Effector CD8-positive, alpha-beta T cell (primary cell): Measurements from ENCODE around the gene KLHL12.

ENCODE experiments used
- DNase-seq: peaks from one replicate; lab custom pipeline; 2025; lab: John Stamatoyannopoulos, UW

The KLHL12 gene

DNA sequence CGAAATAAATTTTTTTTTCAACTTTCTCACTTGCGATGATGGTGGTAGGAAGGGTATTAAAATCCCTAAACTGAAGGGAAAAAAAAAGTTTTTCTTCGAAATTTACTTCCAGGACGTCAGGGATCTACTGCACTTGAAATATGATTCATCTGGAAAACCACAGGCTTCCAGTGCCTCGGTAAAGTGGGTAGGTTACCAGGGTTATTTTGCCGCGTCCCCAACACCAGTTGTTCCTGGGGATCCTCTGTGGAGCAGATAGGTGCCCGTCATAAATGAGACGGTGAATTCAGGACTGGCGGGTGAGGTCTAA lies 38.9 kb downstream of the KLHL12 start:
- no peak for DNase-seq

DNA sequence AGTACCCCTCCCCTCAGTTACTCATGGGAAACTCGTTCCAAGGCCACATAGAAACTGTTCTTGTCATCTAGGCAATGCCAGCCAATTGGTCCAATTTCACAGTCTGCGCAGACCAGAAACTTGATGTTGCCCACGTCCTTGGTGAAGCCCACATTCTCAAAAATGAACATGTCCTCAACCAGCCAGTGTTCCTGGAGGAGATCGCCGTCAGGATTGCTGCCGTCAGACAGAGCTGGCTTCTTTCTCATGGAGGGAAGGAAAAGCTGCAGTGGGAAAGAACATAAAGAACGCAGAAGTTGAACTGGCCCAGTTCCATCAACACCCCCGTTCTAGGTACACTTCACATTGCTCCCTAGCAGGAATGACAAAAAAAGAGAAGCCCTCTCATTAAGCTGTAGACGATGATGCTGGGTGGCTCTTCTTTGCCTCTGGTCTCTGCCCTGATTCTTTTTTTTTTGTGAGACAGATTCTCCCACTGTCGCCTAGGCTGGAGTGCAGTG lies 46.0 kb downstream of the KLHL12 start:
- no peak for DNase-seq

DNA sequence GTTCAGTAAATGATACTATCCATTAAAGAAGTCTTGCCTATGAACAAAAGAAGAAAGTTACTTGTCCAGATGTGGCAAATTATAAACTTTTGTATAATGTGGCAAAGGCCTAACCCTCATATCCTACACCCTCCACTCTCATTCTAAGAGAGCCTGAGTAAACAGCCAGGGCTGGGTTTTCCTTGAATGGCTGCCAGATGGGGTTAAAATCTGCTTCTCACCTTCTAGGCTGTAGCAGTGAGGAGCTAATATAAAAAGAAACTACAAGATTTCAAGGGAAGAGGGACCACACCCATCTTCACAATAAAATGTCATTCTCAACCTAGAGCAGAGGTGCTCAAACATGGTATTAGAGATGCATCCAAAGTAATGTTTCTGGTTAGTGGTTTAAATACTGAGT lies 47.0 kb downstream of the KLHL12 start:
- DNase-seq: no peak

DNA sequence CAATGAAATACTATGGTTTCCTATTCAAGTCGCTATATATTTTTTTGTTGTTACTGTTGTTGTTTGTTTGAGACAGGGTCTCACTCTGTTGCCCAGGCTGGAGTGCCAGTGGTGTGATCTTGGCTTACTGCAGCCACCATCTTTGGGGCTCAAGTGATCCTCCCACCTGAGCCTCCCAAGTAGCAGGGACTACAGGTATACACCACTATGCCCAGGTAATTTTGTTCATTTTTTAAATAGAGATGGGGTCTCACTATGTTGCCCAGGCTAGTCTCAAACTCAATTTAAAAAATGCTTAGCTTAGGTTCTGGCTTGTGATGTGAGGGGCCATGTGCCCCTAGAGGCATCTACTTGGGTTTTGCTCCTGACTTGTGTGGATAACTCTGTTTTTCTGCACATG lies 47.9 kb downstream of the KLHL12 start:
- no peak for DNase-seq

DNA sequence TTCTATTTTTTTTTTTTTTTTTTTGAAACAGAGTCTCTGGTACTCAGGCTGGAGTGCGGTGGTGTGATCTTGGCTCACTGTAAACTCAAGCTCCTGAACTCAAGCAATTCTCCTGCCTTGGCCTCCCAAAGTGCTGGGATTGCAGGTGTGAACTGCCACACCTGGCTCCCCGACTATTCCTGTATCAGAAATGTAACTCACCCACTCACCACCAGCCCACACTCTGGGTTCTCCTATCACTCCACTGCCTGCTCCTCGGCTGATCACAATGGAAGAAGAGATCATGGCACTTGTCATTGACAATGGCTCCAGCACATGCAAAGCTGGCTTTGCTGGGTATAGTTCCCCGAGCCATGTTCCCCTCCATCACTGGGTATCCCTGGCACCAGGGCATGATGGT lies 54.0 kb downstream of the KLHL12 start:
- DNase-seq: no peak

DNA sequence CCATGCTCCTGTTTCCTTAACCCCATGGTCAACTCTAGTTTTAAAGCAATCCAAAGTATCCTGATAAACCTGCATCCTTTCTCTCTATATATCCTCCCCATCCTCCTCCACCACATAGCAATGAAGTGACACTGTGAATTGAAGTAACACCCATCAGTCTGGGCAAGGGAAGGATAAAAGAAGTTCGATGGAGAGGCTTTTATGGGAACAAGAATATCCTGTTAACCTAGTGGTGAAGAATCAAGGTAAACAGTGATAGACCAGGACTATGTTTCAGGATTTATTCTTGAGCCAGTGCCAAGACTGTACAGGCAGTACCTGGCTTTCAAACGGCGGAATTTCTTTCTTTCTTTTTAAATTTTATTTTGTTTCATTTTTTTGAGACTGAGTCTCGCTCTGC lies 55.7 kb downstream of the KLHL12 start:
- DNase-seq: no peak

DNA sequence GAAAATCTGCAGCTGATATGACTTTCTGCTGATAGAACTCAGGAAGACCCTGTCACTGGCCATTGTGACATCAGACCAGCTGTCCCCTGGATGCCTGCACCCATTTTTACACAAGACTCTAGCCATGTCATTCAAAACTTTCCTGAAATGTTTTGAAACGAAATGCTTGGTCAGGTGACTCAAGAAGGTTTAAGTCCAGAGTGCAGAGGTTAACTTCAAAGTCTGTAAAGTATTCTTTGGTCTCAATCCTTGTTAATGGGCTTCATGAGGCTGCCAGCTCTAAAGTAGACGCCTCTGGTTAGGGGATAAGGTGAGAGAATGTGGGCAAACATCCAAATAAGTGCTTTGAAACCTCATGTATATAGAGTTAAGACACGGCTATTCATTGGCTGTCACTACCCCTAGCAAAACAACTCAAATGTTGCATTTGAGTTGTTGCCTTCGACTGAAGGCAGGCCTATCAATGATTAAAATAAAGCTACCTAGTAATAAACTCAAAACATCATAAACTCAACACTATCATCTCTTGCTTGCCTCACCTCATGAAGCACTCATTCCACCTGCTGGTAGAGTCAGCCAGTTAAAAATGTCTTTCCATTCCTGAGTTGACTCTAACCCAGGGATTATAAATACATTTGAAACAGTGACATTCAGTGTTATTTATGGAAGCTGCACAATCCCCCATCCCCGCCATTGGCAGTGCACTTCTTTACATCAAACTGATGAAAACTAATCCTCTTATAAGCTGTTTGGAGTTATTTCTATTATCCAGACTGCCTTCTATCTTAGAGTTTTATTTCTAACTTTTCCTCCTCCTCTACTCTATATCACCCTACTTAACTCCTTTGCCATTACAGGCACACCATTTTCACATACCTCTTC lies 64.1 kb downstream of the KLHL12 start:
- DNase-seq: no peak

DNA sequence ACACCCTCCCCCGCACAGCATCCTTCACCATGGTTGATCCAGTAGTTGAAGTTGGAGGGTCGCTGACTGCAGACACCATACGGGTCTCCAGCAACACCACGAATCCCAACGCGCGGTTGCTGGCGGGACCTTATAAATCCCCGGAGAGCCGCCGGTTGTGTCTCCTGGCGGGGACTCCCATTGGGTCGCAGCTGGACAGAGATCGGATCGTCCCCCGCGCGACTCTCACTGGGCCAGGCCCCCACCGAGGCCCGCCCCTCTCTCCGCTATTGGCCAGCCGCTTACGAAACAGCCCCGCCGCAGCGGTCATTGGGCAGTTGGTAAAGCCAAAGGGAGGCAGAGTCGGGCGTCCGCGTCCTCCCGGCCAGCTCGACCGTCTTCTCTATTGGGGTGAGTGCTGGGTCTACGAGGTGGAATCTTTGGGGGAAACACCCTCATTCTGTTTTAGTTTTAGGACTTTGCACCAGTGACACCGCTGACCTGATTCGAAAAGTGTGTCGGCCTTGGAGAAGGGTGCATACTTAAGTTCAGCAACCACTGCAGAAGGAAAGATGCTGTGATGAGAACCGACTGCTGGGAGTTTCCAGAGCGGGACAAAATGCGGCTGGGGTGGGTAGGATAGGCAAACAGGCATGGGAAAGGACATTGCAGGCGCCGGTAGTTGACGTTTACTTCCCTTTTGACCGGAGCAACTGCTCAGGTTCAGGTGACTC lies 65.5 kb downstream of the KLHL12 start:
- DNase-seq: peak; percentile 11

DNA sequence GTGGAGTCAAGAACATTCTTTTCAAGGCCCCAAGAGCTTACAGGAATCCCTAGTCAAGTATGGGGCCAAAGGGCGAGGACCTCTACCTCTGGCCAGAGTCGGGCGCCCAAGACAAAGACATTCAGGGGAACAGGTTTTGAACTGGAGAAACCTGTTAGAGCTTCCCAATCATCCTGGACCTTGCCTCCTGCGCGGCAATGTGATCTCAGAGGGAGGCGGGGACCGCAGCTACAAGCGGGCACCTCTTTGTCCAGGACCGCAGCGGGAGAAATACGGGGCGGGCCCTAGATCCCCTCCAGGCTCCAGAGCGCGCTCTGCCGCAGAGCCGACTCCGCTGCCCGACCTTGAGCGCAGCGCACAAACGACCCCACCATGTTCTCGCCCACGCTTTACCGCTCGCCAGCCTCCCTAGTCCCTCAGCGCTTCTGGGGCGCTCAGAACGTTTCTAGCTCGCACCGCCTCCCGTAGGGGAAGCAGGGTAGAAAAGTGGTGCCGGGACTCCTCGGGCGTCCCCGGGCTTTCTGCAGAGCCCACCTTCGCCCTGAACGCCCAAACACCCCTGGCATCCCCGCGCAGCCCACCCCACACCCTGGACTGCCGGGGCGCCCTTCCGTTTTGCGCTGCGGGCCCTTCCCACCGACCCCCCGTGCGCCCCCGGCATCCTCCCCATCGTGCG lies 66.2 kb downstream of the KLHL12 start:
- DNase-seq: no peak

DNA sequence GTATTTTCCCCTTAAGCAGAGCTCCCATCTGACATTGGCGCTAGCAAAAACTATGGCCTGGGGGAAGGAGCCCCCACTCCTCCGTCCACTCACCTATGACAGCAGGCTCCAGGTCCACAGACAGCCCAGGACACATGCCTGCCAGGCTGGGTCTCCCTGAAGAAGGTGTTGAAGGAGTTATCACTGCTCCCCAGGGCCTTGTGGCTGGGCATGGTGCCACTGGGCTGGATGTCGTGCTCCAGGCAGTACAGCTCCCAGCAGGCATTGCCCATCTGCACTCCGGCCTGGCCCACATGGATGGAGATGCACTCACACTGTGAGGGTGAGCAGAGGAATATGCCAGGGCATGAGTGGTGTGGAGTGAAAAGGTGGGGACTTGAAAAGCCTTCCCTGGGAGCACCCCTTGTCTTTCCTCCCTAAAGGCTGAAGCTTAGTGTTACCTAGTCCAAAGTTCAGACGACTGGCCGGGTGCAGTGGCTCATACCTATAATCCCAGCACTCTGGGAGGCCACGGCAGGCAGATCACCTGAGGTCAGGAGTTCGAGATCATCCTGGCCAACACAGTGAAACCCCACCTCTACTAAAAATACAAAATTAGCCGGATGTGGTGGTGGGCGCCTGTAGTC lies 68.1 kb downstream of the KLHL12 start:
- no peak for DNase-seq

DNA sequence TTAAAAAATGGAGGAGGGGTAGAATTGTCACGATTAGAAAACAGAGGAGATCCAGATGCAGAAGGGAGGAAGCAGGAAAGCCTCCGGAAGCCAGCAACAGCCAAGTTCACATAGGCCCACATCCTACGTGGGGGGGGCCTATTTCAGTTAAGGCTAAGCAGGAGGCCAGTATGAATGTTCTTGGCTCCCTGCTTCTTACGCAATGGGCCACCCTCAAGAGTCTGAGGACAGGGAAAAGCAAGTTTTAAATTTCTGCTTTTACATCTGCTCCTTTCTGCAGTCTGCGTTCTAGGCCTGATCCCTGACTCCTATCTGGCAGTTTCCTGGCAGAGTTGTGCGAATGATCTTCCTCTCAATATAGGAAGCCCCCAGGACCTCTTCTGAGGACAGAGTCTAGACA lies 68.7 kb downstream of the KLHL12 start:
- no peak for DNase-seq

DNA sequence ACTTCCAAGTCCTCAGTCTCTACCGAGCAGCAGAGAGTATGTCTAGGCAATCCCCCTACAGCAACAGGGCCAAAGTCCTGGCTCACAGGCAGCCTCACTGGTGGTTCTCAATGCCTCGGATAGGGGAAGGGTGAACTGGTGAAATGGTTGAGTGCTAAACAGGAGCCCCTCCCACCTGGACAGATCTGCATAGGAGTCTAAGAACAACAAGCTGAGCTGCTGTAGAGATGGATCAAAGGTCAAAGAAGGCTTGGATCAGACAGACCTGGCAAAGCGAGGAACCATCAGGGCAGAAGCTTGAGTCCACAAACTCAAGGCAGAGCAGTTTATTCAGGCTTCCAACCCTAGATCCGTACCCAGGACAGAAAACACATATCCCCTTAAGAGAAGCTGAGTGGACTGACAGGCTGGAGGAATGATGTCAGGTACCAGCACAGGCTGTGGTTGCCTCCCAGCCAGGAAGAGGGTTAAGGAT lies 69.9 kb downstream of the KLHL12 start:
- no peak for DNase-seq

DNA sequence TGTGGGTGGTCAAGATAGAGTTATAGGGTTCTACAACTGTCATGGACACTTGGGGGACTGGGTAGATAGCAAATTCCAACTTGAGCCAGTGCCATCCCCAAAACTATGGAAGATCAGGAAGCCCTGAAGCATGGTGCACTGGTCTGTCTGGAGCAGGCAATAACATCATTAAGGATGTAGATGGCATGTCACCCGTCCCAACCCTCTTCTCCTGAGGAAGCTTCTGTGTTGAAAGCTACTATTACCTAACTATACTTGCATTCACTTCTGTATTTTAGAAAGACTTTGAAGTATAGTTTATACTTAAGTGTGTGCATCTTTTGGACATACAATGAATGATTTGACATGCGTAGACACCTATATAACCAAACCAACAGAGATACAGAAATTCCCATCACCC lies 71.0 kb downstream of the KLHL12 start:
- DNase-seq: no peak

DNA sequence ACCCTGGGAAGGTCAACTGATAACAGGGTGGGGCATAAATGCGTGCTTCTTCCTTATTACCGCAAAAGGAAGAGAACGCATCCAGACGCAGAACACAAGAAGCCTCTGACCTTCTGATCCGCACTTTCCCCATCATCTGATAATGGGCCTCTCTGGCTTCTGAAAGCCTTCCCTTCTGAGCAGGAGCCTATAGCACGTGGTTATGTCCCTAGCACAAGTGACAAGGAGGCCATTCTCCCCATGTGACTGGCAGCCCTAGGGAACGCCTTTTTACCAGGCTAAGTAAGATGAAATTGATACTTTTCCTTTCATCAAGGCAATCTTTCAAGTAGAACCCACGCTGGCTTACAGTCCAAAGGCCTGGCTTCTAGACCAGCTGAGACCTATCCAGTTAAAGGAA lies 72.2 kb downstream of the KLHL12 start:
- DNase-seq: no peak

DNA sequence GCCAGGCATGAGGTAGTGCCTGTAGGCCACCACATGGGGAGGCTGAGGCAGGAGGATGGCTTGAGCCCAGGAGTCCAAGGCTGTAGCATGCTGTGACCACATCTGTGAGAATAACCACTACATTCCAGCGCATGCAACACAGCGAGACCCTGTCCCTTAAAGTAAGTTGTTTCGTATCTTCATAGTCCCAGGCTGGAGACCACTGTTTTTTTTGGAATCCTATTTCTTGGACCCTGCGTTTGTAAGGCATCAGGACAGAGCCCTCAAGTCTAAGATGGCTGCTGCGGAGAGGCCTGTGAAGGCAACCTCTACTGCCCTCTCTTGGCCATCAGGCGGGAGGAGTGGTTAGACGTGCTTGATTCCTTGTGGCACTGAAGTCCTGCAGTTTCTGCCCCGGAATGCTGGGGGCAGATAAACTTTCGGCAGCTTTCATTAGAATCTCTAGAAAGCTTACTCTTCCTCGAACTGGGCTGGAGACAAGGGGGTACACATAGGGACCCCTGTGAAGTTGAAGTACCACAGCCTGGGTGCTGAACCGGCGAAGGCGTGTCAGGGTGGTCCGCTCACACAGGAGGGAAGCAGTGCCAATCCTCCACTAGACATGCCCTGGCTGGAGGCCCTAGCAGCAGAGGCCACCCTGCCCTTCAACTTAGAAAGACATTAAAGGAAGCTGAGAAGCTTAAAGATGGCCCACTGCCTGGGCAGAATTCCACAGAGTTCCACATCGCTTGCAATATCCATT lies 74.7 kb downstream of the KLHL12 start:
- DNase-seq: no peak

DNA sequence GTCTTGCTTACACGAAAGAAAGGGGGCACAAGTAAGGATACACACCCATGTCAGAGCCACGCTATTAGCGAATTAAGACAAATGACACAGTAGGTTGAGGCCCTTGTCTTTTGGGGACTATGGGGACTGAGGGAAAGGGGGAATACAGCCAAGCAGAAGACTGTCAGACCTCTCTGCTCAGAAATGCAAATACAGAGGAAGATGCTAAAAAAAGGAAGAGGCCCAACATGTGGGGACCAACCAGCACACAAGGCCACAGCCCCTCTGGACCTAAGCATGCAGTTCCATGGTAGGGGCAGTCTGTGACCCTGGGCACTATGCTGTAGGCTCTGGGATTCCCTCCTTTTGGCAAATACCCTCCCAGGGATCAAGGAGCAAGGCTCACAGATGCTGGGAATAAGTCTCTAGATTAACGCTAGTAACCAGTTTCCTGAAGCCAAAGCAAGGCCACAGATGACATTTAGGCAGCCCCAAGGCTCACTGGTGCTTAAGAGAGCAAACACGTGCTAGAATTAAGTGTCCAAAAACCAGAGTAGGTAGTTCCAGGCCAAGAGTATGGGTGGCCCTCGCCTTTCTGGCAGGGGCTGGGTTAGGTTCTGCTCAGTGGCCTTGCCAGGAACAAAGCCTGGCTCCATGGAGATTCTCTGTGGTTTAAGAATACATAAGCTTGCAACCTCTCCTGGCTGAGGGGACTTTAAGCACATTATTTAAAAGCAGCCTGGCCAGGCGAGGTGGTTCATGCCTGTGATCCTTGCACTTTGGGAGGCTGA lies 76.3 kb downstream of the KLHL12 start:
- DNase-seq: no peak

DNA sequence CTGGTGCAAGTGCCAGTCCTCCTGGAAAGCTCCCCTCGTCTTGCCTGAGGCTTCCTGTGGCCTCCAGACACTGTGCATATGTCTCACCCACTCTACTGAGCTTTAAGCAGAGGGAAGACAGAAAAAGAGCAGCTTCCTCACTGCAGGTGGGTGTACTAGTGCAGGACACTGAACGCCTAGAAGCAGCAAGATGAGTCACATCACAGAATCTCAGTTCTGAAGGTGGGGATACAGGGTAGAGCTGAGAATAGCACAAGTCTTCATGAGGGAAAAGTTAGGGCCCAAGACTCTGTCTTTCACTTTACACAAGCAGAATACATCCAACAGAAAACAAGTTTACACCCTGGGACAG lies 78.9 kb downstream of the KLHL12 start:
- no peak for DNase-seq

DNA sequence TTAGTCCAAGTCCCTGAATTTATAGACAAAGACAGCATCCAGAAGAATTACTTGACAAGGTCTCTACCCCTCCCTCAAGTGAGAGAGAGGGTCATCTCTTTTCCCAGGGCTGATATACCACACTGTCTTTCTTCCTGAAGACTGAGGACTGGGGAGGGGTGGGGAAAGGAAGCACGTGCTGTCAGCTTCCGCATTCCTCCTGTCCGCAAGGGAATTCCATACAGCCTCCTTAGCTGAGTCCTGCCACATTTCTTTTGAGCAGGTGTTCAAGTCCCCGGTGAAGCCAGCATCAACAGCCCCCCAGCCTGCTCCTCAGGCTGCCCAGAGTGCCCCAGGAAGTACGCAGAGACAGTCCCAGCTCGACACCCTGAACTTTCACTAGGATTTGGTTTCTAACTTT lies 82.1 kb downstream of the KLHL12 start:
- no peak for DNase-seq

DNA sequence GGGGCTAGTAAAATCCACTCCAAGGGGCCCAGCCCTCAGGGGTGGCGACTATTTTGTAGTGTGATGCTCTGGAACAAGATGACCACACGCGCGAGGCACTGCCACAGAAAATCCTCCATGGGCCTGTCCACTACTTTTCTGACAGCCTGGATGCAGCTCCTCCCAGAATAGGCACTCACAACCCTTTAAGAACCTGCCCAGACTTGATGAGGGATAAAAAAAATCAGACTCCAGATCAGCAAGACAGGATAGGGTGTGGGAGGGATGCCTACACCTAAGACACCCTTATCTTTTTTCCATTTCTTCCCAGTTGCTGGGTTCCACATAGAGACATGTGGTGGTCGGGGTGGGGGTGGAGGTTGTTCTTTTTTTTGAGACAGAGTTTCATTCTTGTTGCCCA lies 82.8 kb downstream of the KLHL12 start:
- no peak for DNase-seq

DNA sequence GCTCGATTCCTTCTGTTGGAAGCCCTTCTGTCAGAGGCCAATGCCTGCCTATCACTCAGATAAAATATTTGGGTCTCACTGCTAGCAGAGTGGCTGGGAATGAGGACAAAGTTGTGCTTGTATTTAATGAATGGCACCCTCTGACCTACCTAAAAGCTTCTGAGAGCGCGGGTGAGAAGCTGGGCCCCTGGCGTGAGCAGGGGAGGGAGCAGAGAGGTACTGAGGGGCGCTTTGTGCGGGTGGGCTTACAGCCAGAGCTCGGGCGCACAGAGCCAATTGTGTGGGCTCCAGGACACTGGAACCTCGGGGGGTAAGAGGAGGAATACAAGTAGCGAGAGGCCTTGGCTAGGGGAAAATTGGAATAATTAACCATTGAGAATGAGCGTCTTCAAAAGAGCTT lies 84.0 kb downstream of the KLHL12 start:
- no peak for DNase-seq
